Suprapubic skin (tissue), 4 donors: ENCODE data around the gene SOCS4.

Source experiments
- CTCF ChIP-seq, 2 donors: fragments of 200-600 bp in 1 of 2; fragments of 450-650 bp in 1 of 2; sonication (generic) in 1 of 2; IDR thresholded peaks; one replicate each; pipeline ENCODE4 v1.5.1; 2016 to 2019; ENCODE audit warnings: antibody characterized with exemption in 2 of 2, mild to moderate bottlenecking in 1 of 2, moderate library complexity in 1 of 2
- EP300 ChIP-seq: sonication (generic); formaldehyde crosslinking; IDR thresholded peaks from one replicate; pipeline ENCODE4 v1.6.1; 2017; ENCODE audit warnings: antibody characterized with exemption
- POLR2A ChIP-seq, 2 donors: fragments of 450-650 bp; IDR thresholded peaks; one replicate each; pipeline ENCODE4 v1.6.1; 2017; ENCODE audit warnings: antibody characterized with exemption in 2 of 2, mild to moderate bottlenecking in 2 of 2, moderate library complexity in 2 of 2
- POLR2AphosphoS5 ChIP-seq, 3 donors: sonication (generic); formaldehyde crosslinking; IDR thresholded peaks; one replicate each; pipeline ENCODE4 v1.6.1; 2017; ENCODE audit warnings: antibody characterized with exemption in 3 of 3

- TF ChIP-seq POLR2A (IDR thresholded peaks at IDR 0.05) = no peak
- TF ChIP-seq POLR2AphosphoS5 (IDR thresholded peaks at IDR 0.05) = no peak
- no peak for TF ChIP-seq EP300
- no peak for TF ChIP-seq CTCF (IDR thresholded peaks at IDR 0.05)
These were observed 65.3 kb downstream of the SOCS4 start for GRCh38 chr14:55092341-55092740.
